ENCODE measurements around the gene FAM9C.
"Not testable (repeated sequence)": the region's sequence is repeated elsewhere in the genome, so short reads cannot be mapped to it uniquely, and the experiment has no call there.

FAM9C gene

GRCh38 chrX:13044441-13044840 lies at the start of gene FAM9C:
FAM9C (minus strand) TSS chrX:13044620; CDS start chrX:13043789, 831 bp downstream.
- Histone ChIP-seq H3K9me3 (ENCODE audit: control insufficient read depth, insufficient read depth, low read depth, low read length) (no peaks in the 10 kb centered on the region), H3K27me3 (ENCODE audit: control insufficient read depth, insufficient read depth, low read length) (no peaks in the 10 kb centered on the region), H3K4me3 (ENCODE audit: low read depth, low read length) (no peak within 1 kb of the TSS), H3K36me3 (ENCODE audit: control insufficient read depth, insufficient read depth, low read length) (no peaks in the 10 kb centered on the region), H3K27ac (ENCODE audit: low read depth, low read length) (no peak within 1 kb of the TSS), H3K4me1 (ENCODE audit: control insufficient read depth, insufficient read depth, low read length) (no peaks in the 10 kb centered on the region), H3K9ac (ENCODE audit: low read length) (no peak within 1 kb of the TSS)

- H3K27ac ChIP-seq (ENCODE audit: low read depth, low read length) = no peak overlapping the region
- H3K4me1 ChIP-seq (ENCODE audit: control insufficient read depth, insufficient read depth, low read length) = 0 out of 2 replicates have a peak, but pooled peaks cover 3% of the 10 kb centered on the region
- no peak overlapping the region for H3K9ac ChIP-seq (ENCODE audit: low read length)
- peaks cover 12% of the 10 kb centered on the region for H3K9me3 ChIP-seq (ENCODE audit: control insufficient read depth, insufficient read depth, low read depth, low read length)
- no peak overlapping the region for H3K4me3 ChIP-seq (ENCODE audit: low read depth, low read length)
- H3K36me3 ChIP-seq (ENCODE audit: control insufficient read depth, insufficient read depth, low read length) = no peaks in the 10 kb centered on the region
- H3K27me3 ChIP-seq (ENCODE audit: control insufficient read depth, insufficient read depth, low read length) = no peaks in the 10 kb centered on the region
These were observed 49.2 kb upstream of the FAM9C start for GRCh38 chrX:13093529-13094140.

- Histone ChIP-seq H3K4me1 (ENCODE audit: control insufficient read depth, insufficient read depth, low read length) (0 out of 2 replicates have a peak, but pooled peaks cover 3% of the 10 kb centered on the region), H3K4me3 (ENCODE audit: low read depth, low read length) (no peak overlapping the region), H3K9me3 (ENCODE audit: control insufficient read depth, insufficient read depth, low read depth, low read length) (peaks cover 3% of the 10 kb centered on the region), H3K27me3 (ENCODE audit: control insufficient read depth, insufficient read depth, low read length) (no peaks in the 10 kb centered on the region), H3K36me3 (ENCODE audit: control insufficient read depth, insufficient read depth, low read length) (no peaks in the 10 kb centered on the region), H3K9ac (ENCODE audit: low read length) (no peak overlapping the region), H3K27ac (ENCODE audit: low read depth, low read length) (no peak overlapping the region)
These were observed 48.1 kb upstream of the FAM9C start for GRCh38 chrX:13092455-13092941.

GRCh38 chrX:13091111-13091765 lies 46.8 kb upstream of the FAM9C start:
- Histone ChIP-seq H3K4me1 (ENCODE audit: control insufficient read depth, insufficient read depth, low read length) (0 out of 2 replicates have a peak, but pooled peaks cover 3% of the 10 kb centered on the region), H3K27me3 (ENCODE audit: control insufficient read depth, insufficient read depth, low read length) (no peaks in the 10 kb centered on the region), H3K4me3 (ENCODE audit: low read depth, low read length) (no peak overlapping the region), H3K36me3 (ENCODE audit: control insufficient read depth, insufficient read depth, low read length) (no peaks in the 10 kb centered on the region), H3K9me3 (ENCODE audit: control insufficient read depth, insufficient read depth, low read depth, low read length) (peaks cover 3% of the 10 kb centered on the region), H3K9ac (ENCODE audit: low read length) (no peak overlapping the region), H3K27ac (ENCODE audit: low read depth, low read length) (no peak overlapping the region)

GRCh38 chrX:13090339-13091110 lies 46.1 kb upstream of the FAM9C start:
- H3K4me3 ChIP-seq (ENCODE audit: low read depth, low read length) = no peak overlapping the region
- no peaks in the 10 kb centered on the region for H3K36me3 ChIP-seq (ENCODE audit: control insufficient read depth, insufficient read depth, low read length)
- 0 out of 2 replicates have a peak, but pooled peaks cover 3% of the 10 kb centered on the region for H3K4me1 ChIP-seq (ENCODE audit: control insufficient read depth, insufficient read depth, low read length)
- no peak overlapping the region for H3K9ac ChIP-seq (ENCODE audit: low read length)
- no peaks in the 10 kb centered on the region for H3K27me3 ChIP-seq (ENCODE audit: control insufficient read depth, insufficient read depth, low read length)
- H3K27ac ChIP-seq (ENCODE audit: low read depth, low read length) = no peak overlapping the region
- peaks cover 3% of the 10 kb centered on the region for H3K9me3 ChIP-seq (ENCODE audit: control insufficient read depth, insufficient read depth, low read depth, low read length)

GRCh38 chrX:13090027-13090338 lies 45.6 kb upstream of the FAM9C start:
- Histone ChIP-seq H3K27me3 (ENCODE audit: control insufficient read depth, insufficient read depth, low read length) (no peaks in the 10 kb centered on the region), H3K27ac (ENCODE audit: low read depth, low read length) (no peak overlapping the region), H3K9me3 (ENCODE audit: control insufficient read depth, insufficient read depth, low read depth, low read length) (peaks cover 3% of the 10 kb centered on the region), H3K4me3 (ENCODE audit: low read depth, low read length) (no peak overlapping the region), H3K9ac (ENCODE audit: low read length) (no peak overlapping the region), H3K36me3 (ENCODE audit: control insufficient read depth, insufficient read depth, low read length) (no peaks in the 10 kb centered on the region), H3K4me1 (ENCODE audit: control insufficient read depth, insufficient read depth, low read length) (0 out of 2 replicates have a peak, but pooled peaks cover under 1% of the 10 kb centered on the region)

- Histone ChIP-seq H3K27ac (ENCODE audit: low read depth, low read length) (no peak overlapping the region), H3K9ac (ENCODE audit: low read length) (no peak overlapping the region), H3K4me1 (ENCODE audit: control insufficient read depth, insufficient read depth, low read length) (peaks cover 13% of the 10 kb centered on the region), H3K4me3 (ENCODE audit: low read depth, low read length) (no peak overlapping the region), H3K27me3 (ENCODE audit: control insufficient read depth, insufficient read depth, low read length) (no peaks in the 10 kb centered on the region), H3K9me3 (ENCODE audit: control insufficient read depth, insufficient read depth, low read depth, low read length) (peaks cover 2% of the 10 kb centered on the region), H3K36me3 (ENCODE audit: control insufficient read depth, insufficient read depth, low read length) (no peaks in the 10 kb centered on the region)
These were observed 43.7 kb upstream of the FAM9C start for GRCh38 chrX:13088156-13088487.

- H3K27ac ChIP-seq (ENCODE audit: low read depth, low read length) = no peak overlapping the region
- peaks cover 17% of the 10 kb centered on the region for H3K4me1 ChIP-seq (ENCODE audit: control insufficient read depth, insufficient read depth, low read length)
- H3K36me3 ChIP-seq (ENCODE audit: control insufficient read depth, insufficient read depth, low read length) = no peaks in the 10 kb centered on the region
- H3K9ac ChIP-seq (ENCODE audit: low read length) = no peak overlapping the region
- H3K27me3 ChIP-seq (ENCODE audit: control insufficient read depth, insufficient read depth, low read length) = no peaks in the 10 kb centered on the region
- H3K4me3 ChIP-seq (ENCODE audit: low read depth, low read length) = no peak overlapping the region
- no peaks in the 10 kb centered on the region; the same call in 1 of the 2 replicates for H3K9me3 ChIP-seq (ENCODE audit: control insufficient read depth, insufficient read depth, low read depth, low read length)
These were observed 43.1 kb upstream of the FAM9C start for GRCh38 chrX:13087322-13088155.

- H3K36me3 ChIP-seq (ENCODE audit: control insufficient read depth, insufficient read depth, low read length); H3K27ac ChIP-seq (ENCODE audit: low read depth, low read length); H3K9ac ChIP-seq (ENCODE audit: low read length); H3K27me3 ChIP-seq (ENCODE audit: control insufficient read depth, insufficient read depth, low read length); H3K9me3 ChIP-seq (ENCODE audit: control insufficient read depth, insufficient read depth, low read depth, low read length); H3K4me3 ChIP-seq (ENCODE audit: low read depth, low read length): not testable (repeated sequence)
- peaks cover 23% of the 10 kb centered on the region for H3K4me1 ChIP-seq (ENCODE audit: control insufficient read depth, insufficient read depth, low read length)
These were observed 42.4 kb upstream of the FAM9C start for GRCh38 chrX:13086793-13087321.

- Histone ChIP-seq H3K27me3 (ENCODE audit: control insufficient read depth, insufficient read depth, low read length) (no peaks in the 10 kb centered on the region), H3K4me1 (ENCODE audit: control insufficient read depth, insufficient read depth, low read length) (peaks cover 23% of the 10 kb centered on the region), H3K9ac (ENCODE audit: low read length) (no peak overlapping the region), H3K9me3 (ENCODE audit: control insufficient read depth, insufficient read depth, low read depth, low read length) (no peaks in the 10 kb centered on the region), H3K27ac (ENCODE audit: low read depth, low read length) (no peak overlapping the region), H3K36me3 (ENCODE audit: control insufficient read depth, insufficient read depth, low read length) (no peaks in the 10 kb centered on the region), H3K4me3 (ENCODE audit: low read depth, low read length) (no peak overlapping the region)
These were observed 41.7 kb upstream of the FAM9C start for GRCh38 chrX:13086076-13086475.
